IMR-90 (cell line): ENCODE measurements around the gene CALN1. TPM values are rescaled to one million over a fixed set of nuclear protein-coding genes. Genes with fewer than 3 reads are reported as not detected.

Experiments used
- ATAC-seq: fragments of 200-7000 bp; cut with Tn5 transposase; 2 replicates; pipeline ENCODE4 v1.9.1; 2020; ENCODE audit warnings: low read depth, mild to moderate bottlenecking, moderate library complexity
- BruUV-seq: library from RNA; stranded (reverse); fragments of 400-500 nt; replicated peaks from 2 replicates; lab custom pipeline; 2021; lab: Mats Ljungman, UMichigan
- CTCF ChIA-PET: fragments of 300-600 bp; formaldehyde crosslinking; extraction: SDS; loops from one replicate; lab custom pipeline; 2021; ENCODE audit warnings: antibody characterized with exemption; lab: Yijun Ruan, JAX
- POLR2A ChIA-PET: fragments of 300-600 bp; sonication (Branson Sonifier 250); formaldehyde crosslinking; loops from one replicate; lab custom pipeline; 2022; ENCODE audit warnings: antibody characterized with exemption; ENCODE audit not compliant: unreplicated experiment; lab: Charles Lee
- DNase-seq: peaks from one replicate; pipeline ENCODE4 v3.0.0; 2013
- H2AFZ ChIP-seq: replicated peaks from 2 replicates; pipeline ENCODE3; 2013; ENCODE audit warnings: low read length, mild to moderate bottlenecking; ENCODE audit not compliant: poor library complexity
- H2AK5ac ChIP-seq: 2 replicates; pipeline ENCODE4 v1.6.1; 2013; ENCODE audit warnings: low read depth, low read length, inconsistent platforms
- H2AK9ac ChIP-seq: replicated peaks from 2 replicates; pipeline ENCODE3; 2013; ENCODE audit warnings: mild to moderate bottlenecking, low read depth, low read length, moderate library complexity; ENCODE audit not compliant: poor library complexity
- H2BK120ac ChIP-seq: 2 replicates; pipeline ENCODE4 v1.6.1; 2013; ENCODE audit warnings: low read depth, low read length, inconsistent platforms
- H2BK15ac ChIP-seq: 3 replicates; pipeline ENCODE4 v1.6.1; 2013; ENCODE audit warnings: low read depth, low read length, inconsistent platforms
- H2BK20ac ChIP-seq: 2 replicates; pipeline ENCODE4 v1.6.1; 2013; ENCODE audit warnings: low read depth, mild to moderate bottlenecking, inconsistent platforms, low read length, moderate library complexity
- H2BK5ac ChIP-seq: 2 replicates; pipeline ENCODE4 v1.6.1; 2013; ENCODE audit warnings: mild to moderate bottlenecking, low read depth, low read length, inconsistent platforms; ENCODE audit not compliant: poor library complexity, severe bottlenecking
- H3K14ac ChIP-seq: replicated peaks from 2 replicates; pipeline ENCODE4 v1.6.1; 2013; ENCODE audit warnings: low read depth, low read length, inconsistent platforms
- H3K18ac ChIP-seq: 2 replicates; pipeline ENCODE4 v1.6.1; 2013; ENCODE audit warnings: low read depth, low read length, control low read depth
- H3K23ac ChIP-seq: 2 replicates; pipeline ENCODE4 v1.6.1; 2013; ENCODE audit warnings: low read depth, low read length, inconsistent platforms
- H3K27ac ChIP-seq: 2 replicates; pipeline ENCODE4 v1.5.1; 2013; ENCODE audit warnings: mild to moderate bottlenecking, control low read depth, low read length; ENCODE audit not compliant: insufficient read depth
- H3K27me3 ChIP-seq: 2 replicates; pipeline ENCODE4 v1.6.1; 2013; ENCODE audit warnings: low read length; ENCODE audit not compliant: control insufficient read depth, insufficient read depth
- H3K36me3 ChIP-seq: 2 replicates; pipeline ENCODE4 v1.6.1; 2013; ENCODE audit warnings: low read length, mixed read lengths; ENCODE audit not compliant: control insufficient read depth, insufficient read depth
- H3K4ac ChIP-seq: 2 replicates; pipeline ENCODE4 v1.6.1; 2013; ENCODE audit warnings: low read depth, low read length, inconsistent platforms
- H3K4me1 ChIP-seq: 2 replicates; pipeline ENCODE4 v1.6.1; 2013; ENCODE audit warnings: low read length, mixed read lengths; ENCODE audit not compliant: control insufficient read depth, insufficient read depth
- H3K4me2 ChIP-seq: 2 replicates; pipeline ENCODE4 v1.6.1; 2013; ENCODE audit warnings: low read depth, mild to moderate bottlenecking, control low read depth, low read length, moderate library complexity
- H3K4me3 ChIP-seq: 2 replicates; pipeline ENCODE4 v1.5.1; 2013; ENCODE audit warnings: low read depth, mild to moderate bottlenecking, control low read depth, low read length, moderate library complexity; ENCODE audit not compliant: insufficient read depth
- H3K56ac ChIP-seq: 2 replicates; pipeline ENCODE4 v1.6.1; 2013; ENCODE audit warnings: low read length, inconsistent platforms; ENCODE audit not compliant: insufficient read depth; ENCODE audit errors: extremely low read depth
- H3K79me1 ChIP-seq, 2 experiments: 2 replicates each; pipeline ENCODE4 v1.6.1; 2013; ENCODE audit warnings: low read length in 2 of 2, inconsistent platforms in 1 of 2, low read depth in 1 of 2
- H3K9ac ChIP-seq: 2 replicates; pipeline ENCODE4 v1.6.1; 2013; ENCODE audit warnings: low read depth, low read length, control low read depth
- H3K9me1 ChIP-seq: 2 replicates; pipeline ENCODE4 v1.6.1; 2013; ENCODE audit warnings: low read length, inconsistent platforms; ENCODE audit not compliant: insufficient read depth
- H3K9me3 ChIP-seq: 2 replicates; pipeline ENCODE4 v1.6.1; 2013; ENCODE audit warnings: low read length; ENCODE audit not compliant: control insufficient read depth, insufficient read depth
- H4K20me1 ChIP-seq: 2 replicates; pipeline ENCODE4 v1.6.1; 2013; ENCODE audit warnings: low read length, inconsistent platforms; ENCODE audit not compliant: insufficient read depth
- H4K5ac ChIP-seq: 2 replicates; pipeline ENCODE4 v1.6.1; 2013; ENCODE audit warnings: mild to moderate bottlenecking, low read depth, low read length, control low read depth
- H4K8ac ChIP-seq, 2 experiments: 2 replicates each; pipeline ENCODE4 v1.6.1; 2013; ENCODE audit warnings: low read depth in 2 of 2, low read length in 2 of 2, control low read depth in 1 of 2, inconsistent platforms in 1 of 2
- H4K91ac ChIP-seq: 2 replicates; pipeline ENCODE4 v1.6.1; 2013; ENCODE audit warnings: low read depth, low read length, inconsistent platforms; ENCODE audit not compliant: insufficient read depth
- POLR2A ChIP-seq: IDR thresholded peaks from 2 replicates; pipeline ENCODE4 v1.6.1; 2012; ENCODE audit warnings: mild to moderate bottlenecking, low read depth, low read length
- WGBS, 2 experiments: methylation state at CpG; one replicate each; pipeline versions ENCODE4 v1.1.5 to v1.1.7; 2013; ENCODE audit warnings: missing lambda C conversion rate in 2 of 2; ENCODE audit not compliant: insufficient read length in 1 of 2; ENCODE audit errors: extremely low coverage in 2 of 2; 5-methylcytosine and 5-hydroxymethylcytosine counted together
- dilution Hi-C: fragments of 300-500 bp; cut with HindIII; formaldehyde crosslinking; loops from one replicate; pipeline ENCODE4 v1.14.3; 2018; ENCODE audit warnings: low sequenced_read_pairs; ENCODE audit not compliant: unreplicated experiment
- in situ Hi-C: fragments of 300-500 bp; cut with MboI; formaldehyde crosslinking; loops from 3 replicates; pipeline ENCODE4 v1.14.3; 2019; ENCODE audit warnings: low sequenced_read_pairs, inconsistent platforms, mixed read lengths
- intact Hi-C: fragments of 100-400 bp; cut with micrococcal nuclease; formaldehyde crosslinking; loops from 2 replicates; pipeline ENCODE4 v1.10.0; 2022
- polyA plus RNA-seq, 3 experiments: library from polyadenylated mRNA; depleted of rRNA; stranded (reverse); fragments of >200 nt; gene quantifications; 2 replicates each; pipeline ENCODE4 v1.2.3, GENCODE V29; 2012; ENCODE audit warnings: low replicate concordance in 1 of 3
- total RNA-seq: library from RNA; depleted of rRNA; stranded (reverse); fragments of >200 nt; gene quantifications from 2 replicates; pipeline ENCODE4 v1.2.3, GENCODE V29; 2012
- TF ChIP-seq, protein P1 (sequence below): fragments of 150-350 bp; IDR thresholded peaks from 2 replicates; pipeline ENCODE4 v1.6.1; 2016; ENCODE audit warnings: low read depth, mild to moderate bottlenecking, low read length, moderate library complexity, borderline replicate concordance

CALN1 gene
- total and polyA plus RNA-seq, 2 of the 4 experiments (the other 2 are of a cell fraction): not detected

DNA sequence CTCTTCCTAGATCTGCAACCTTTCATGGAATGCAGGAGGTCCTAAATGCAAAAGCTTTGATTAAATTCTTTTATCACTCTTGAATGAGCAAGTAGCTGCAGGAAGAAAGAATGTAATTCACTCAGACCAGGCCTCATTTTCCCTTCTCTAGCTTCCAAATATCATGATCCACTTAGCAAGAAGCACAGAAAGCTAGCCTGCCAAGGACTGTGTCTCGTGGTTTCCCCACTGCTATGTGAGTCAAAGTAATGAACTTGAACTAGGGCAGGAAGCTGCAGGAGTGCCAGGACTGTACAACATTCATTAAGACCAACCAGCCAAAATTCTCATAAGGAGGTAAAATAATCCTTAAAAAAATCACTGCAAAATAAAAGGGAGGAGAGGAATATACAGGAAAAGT, 379.2 kb downstream of the CALN1 start:
- H2BK5ac ChIP-seq: no peak overlapping the region
- no peak overlapping the region for H3K27ac ChIP-seq
- no peak overlapping the region for H3K4me3 ChIP-seq
- in situ Hi-C loops (no loop called here), intact Hi-C loops (no loop called here), dilution Hi-C loops (no loop called here)
- ATAC-seq: no peak
- no peak overlapping the region for H3K9ac ChIP-seq
- H3K23ac ChIP-seq: no peak overlapping the region
- no peaks in the 10 kb centered on the region for H3K4me1 ChIP-seq
- no peaks in the 10 kb centered on the region for H4K20me1 ChIP-seq
- H3K4ac ChIP-seq: no peak overlapping the region
- no peak overlapping the region for H3K14ac ChIP-seq
- no peak overlapping the region for H2BK15ac ChIP-seq
- no peak overlapping the region for H2AK5ac ChIP-seq
- H2BK20ac ChIP-seq: no peak overlapping the region
- no peaks in the 10 kb centered on the region for H3K27me3 ChIP-seq
- BruUV-seq: no TSS peak
- no peak overlapping the region for H4K8ac ChIP-seq
- ChIA-PET POLR2A (no interaction called here), CTCF (no interaction called here)
- no CpG with 5 or more reads among the region's 1 CpG for WGBS, 2 experiments
- TF ChIP-seq, protein P1, sequence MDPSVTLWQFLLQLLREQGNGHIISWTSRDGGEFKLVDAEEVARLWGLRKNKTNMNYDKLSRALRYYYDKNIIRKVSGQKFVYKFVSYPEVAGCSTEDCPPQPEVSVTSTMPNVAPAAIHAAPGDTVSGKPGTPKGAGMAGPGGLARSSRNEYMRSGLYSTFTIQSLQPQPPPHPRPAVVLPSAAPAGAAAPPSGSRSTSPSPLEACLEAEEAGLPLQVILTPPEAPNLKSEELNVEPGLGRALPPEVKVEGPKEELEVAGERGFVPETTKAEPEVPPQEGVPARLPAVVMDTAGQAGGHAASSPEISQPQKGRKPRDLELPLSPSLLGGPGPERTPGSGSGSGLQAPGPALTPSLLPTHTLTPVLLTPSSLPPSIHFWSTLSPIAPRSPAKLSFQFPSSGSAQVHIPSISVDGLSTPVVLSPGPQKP: no peak
- no peak for TF ChIP-seq POLR2A
- H4K5ac ChIP-seq: no peak overlapping the region
- H3K18ac ChIP-seq: no peak overlapping the region
- H3K4me2 ChIP-seq: no peak overlapping the region
- no peaks in the 10 kb centered on the region for H3K36me3 ChIP-seq
- H3K56ac ChIP-seq: no peak overlapping the region
- H3K9me1 ChIP-seq: no peaks in the 10 kb centered on the region
- H2AFZ ChIP-seq: no peak overlapping the region
- no peak for DNase-seq
- H4K91ac ChIP-seq: no peak overlapping the region
- H3K79me1 ChIP-seq: no peaks in the 10 kb centered on the region
- no peak overlapping the region for H2BK120ac ChIP-seq
- no peak overlapping the region for H2AK9ac ChIP-seq
- H3K9me3 ChIP-seq: peaks cover 14% of the 10 kb centered on the region
